Activated CD4-positive, alpha-beta memory T cell treated with anti-CD3 and anti-CD28 coated beads for 36 hours (primary cell): Measurements from ENCODE around the gene AKR7A3. TPM values are rescaled to one million over a fixed set of nuclear protein-coding genes. Genes with fewer than 3 reads are reported as not detected.
"Not testable (repeated sequence)": the region's sequence is repeated elsewhere in the genome, so short reads cannot be mapped to it uniquely, and the experiment has no call there.

Source experiments
- CTCF ChIA-PET: fragments of 350-600 bp; sonication (Branson Sonifier 250); formaldehyde crosslinking; loops from one replicate; lab custom pipeline; 2021; ENCODE audit warnings: antibody characterized with exemption, inconsistent platforms; lab: Charles Lee
- POLR2A ChIA-PET: fragments of 350-600 bp; sonication (Branson Sonifier 250); formaldehyde crosslinking; loops from one replicate; lab custom pipeline; 2021; ENCODE audit warnings: antibody characterized with exemption; lab: Charles Lee
- DNase-seq: peaks from one replicate; pipeline ENCODE4 v3.0.0-alpha.2; 2020
- H3K27ac Mint-ChIP-seq: one replicate; pipeline ENCODE4 v1.8.0; 2021; ENCODE audit warnings: mixed read lengths
- H3K27me3 Mint-ChIP-seq: one replicate; pipeline ENCODE4 v1.8.0; 2021; ENCODE audit warnings: mixed read lengths
- H3K36me3 Mint-ChIP-seq: one replicate; pipeline ENCODE4 v1.8.0; 2021; ENCODE audit warnings: mixed read lengths
- H3K4me1 Mint-ChIP-seq: one replicate; pipeline ENCODE4 v1.8.0; 2021; ENCODE audit warnings: low read depth, mixed read lengths
- H3K4me3 Mint-ChIP-seq: one replicate; pipeline ENCODE4 v1.8.0; 2021; ENCODE audit warnings: mild to moderate bottlenecking, mixed read lengths
- H3K9me3 Mint-ChIP-seq: one replicate; pipeline ENCODE4 v1.8.0; 2021; ENCODE audit warnings: mixed read lengths
- intact Hi-C: fragments of 100-400 bp; cut with micrococcal nuclease; formaldehyde crosslinking; loops from one replicate; pipeline ENCODE4 v1.15.1; 2023
- total RNA-seq, 2 experiments: library from RNA; stranded (reverse); gene quantifications; one replicate each; pipeline ENCODE4 v1.2.3, GENCODE V29; 2021

The AKR7A3 gene
- total RNA-seq, 2 experiments from 2014 or later: 0.80 to 0.88 TPM

DNA sequence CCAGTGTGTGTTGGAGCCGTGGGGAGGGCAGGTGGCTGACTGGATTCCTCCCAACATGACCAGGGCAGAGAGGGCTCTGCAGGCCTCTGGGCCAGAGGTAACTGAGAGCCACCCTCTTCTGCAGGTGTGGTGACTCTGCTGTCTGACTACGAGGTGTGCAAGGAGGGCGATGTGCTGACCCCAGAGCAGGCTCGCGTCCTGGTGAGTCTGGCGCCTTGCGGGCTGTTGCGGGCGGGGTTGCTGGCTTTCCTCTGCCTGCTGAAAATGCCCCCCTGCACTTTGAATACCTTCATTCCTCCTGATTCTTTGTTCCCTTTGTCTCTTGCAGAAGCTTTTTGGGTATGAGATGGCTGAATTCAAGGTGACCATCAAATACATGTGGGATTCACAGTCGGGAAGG, 30.2 kb downstream of the AKR7A3 start:
- Mint-ChIP-seq H3K36me3 (peaks cover 39% of the 10 kb centered on the region), H3K4me3 (no peak overlapping the region), H3K27me3 (no peaks in the 10 kb centered on the region), H3K27ac (peak overlapping the region; percentile 96), H3K4me1 (peaks cover 46% of the 10 kb centered on the region), H3K9me3 (no peaks in the 10 kb centered on the region)
- ChIA-PET CTCF (interaction anchor here (1.3 kb wide), 1 partner anchor 396 kb away, joined by 6 read pairs; no protein-coding TSS in a partner anchor), POLR2A (interaction anchor here (0.9 kb wide), 1 partner anchor 54 kb away, joined by 3 read pairs; the partner anchor contains the start of gene SLC66A1)
- intact Hi-C loops: loop anchor here (5.0 to 10.0 kb wide), 3 partner anchors 206 to 339 kb away; a partner anchor contains a TSS
- no peak for DNase-seq

DNA sequence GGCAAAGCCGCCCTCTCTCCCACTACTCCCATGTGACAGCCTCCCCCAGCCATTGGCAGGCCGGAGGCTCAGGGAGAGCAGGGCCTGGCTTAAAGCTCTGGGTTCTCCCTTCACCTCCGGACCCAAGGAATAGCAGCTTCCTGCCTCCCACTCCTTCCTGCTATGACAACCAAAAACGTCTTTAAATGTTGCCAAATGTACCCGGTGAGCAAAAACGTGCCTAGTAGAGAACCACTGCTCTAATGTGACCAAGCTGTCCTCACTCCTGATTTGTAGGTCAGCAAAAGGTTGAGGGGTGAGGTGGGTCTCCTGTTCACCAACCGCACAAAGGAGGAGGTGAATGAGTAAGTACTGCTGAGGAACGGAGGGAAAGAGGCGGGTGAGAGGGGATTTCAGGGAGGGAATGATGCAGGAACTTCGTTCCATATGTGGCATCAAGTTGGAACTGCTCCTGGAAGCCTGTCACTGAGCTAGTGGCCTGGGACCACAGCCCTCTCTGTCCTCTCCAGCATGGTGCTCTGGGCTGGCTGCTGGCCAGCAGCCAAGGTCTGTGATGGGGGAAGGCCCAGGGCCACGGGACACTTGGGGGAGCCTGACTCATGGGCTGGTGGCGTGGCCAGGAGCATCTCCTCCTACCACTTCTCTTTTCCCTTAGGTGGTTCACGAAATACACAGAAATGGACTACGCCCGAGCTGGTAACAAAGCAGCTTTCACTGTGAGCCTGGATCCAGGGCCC, 31.2 kb downstream of the AKR7A3 start:
- intact Hi-C loops: loop anchor here (1.0 to 10.0 kb wide), 8 partner anchors 49 to 389 kb away; partner anchors contain the start of genes AKR7A2 and SLC66A1
- H3K4me3 Mint-ChIP-seq: peak overlapping the region; percentile 40
- peaks cover 39% of the 10 kb centered on the region for H3K36me3 Mint-ChIP-seq
- DNase-seq: peak; percentile 80
- H3K4me1 Mint-ChIP-seq: peaks cover 51% of the 10 kb centered on the region
- ChIA-PET CTCF (interaction anchor here (1.3 to 2.8 kb wide), 2 partner anchors 16 to 397 kb away, joined by 6 to 11 read pairs; no protein-coding TSS in a partner anchor), POLR2A (interaction anchor here (0.9 to 1.5 kb wide), 5 partner anchors 31 to 330 kb away, joined by 3 to 6 read pairs (median 4); partner anchors contain the start of genes AKR7A3 and SLC66A1)
- H3K27me3 Mint-ChIP-seq: no peaks in the 10 kb centered on the region
- peak overlapping the region; percentile 96 for H3K27ac Mint-ChIP-seq
- no peaks in the 10 kb centered on the region for H3K9me3 Mint-ChIP-seq

DNA sequence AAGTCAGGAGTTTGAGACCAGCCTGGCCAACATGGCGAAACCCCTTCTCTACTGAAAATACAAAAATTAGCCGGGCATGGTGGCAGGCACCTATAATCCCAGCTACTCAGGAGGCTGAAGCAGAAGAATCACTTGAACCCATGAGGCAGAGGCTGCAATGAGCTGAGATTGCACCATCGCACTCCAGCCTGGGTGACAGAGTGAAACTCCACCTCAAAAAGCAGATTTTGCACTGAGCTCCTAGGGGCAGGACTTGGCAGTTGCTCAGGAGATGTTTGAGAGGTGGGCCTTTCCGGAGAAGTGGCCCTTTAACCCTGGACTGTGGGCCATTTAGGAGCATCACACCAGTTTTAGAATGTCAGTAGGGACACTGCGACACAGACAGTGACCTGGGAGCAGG, 32.3 kb downstream of the AKR7A3 start:
- intact Hi-C loops: loop anchor here (2.0 to 10.0 kb wide), 7 partner anchors 48 to 390 kb away; partner anchors contain the start of genes AKR7A2 and SLC66A1
- H3K27me3 Mint-ChIP-seq, H3K9me3 Mint-ChIP-seq: not testable (repeated sequence)
- ChIA-PET CTCF (interaction anchor here (0.8 to 2.8 kb wide), 3 partner anchors 15 to 398 kb away, joined by 3 to 11 read pairs (median 4); no protein-coding TSS in a partner anchor), POLR2A (interaction anchor here (0.9 to 1.5 kb wide), 2 partner anchors 50 to 80 kb away, joined by 3 to 6 read pairs; no protein-coding TSS in a partner anchor)
- peak; percentile 63 for DNase-seq
- H3K27ac Mint-ChIP-seq: peak overlapping the region; percentile 96
- peaks cover 51% of the 10 kb centered on the region for H3K4me1 Mint-ChIP-seq
- H3K4me3 Mint-ChIP-seq: peak overlapping the region; percentile 40
- H3K36me3 Mint-ChIP-seq: peaks cover 40% of the 10 kb centered on the region

DNA sequence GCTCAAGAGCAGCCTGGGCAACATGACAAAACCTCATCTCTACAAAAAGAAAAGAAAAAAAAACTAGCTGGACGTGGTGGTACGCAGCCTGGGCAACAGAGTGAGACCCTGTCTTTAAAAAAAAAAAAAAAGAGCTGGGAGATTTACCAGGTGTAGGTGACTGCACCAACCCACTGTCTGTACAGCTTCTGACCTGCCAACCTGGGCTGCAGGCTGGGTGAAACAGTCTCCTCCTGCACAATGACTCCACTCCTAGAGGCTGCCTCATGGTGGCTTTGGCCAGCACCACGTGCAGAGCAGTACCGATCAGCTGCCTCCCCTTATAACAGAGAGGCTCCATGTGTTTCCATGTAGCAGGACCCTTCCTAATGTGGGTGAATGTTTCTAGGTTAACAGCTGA, 33.3 kb downstream of the AKR7A3 start:
- H3K4me1 Mint-ChIP-seq: peaks cover 58% of the 10 kb centered on the region
- H3K27ac Mint-ChIP-seq: peak overlapping the region; percentile 96
- no peaks in the 10 kb centered on the region for H3K27me3 Mint-ChIP-seq
- ChIA-PET CTCF (interaction anchor here (0.8 to 2.8 kb wide), 2 partner anchors 14 to 89 kb away, joined by 3 to 11 read pairs; no protein-coding TSS in a partner anchor), POLR2A (interaction anchor here (0.7 to 0.8 kb wide), 2 partner anchors 215 to 342 kb away, joined by 3 read pairs; a partner anchor contains a TSS)
- H3K36me3 Mint-ChIP-seq: peaks cover 43% of the 10 kb centered on the region
- no peak overlapping the region for H3K4me3 Mint-ChIP-seq
- H3K9me3 Mint-ChIP-seq: no peaks in the 10 kb centered on the region
- no peak for DNase-seq
- intact Hi-C loops: loop anchor here (5.0 to 10.0 kb wide), 3 partner anchors 210 to 342 kb away; a partner anchor contains a TSS

DNA sequence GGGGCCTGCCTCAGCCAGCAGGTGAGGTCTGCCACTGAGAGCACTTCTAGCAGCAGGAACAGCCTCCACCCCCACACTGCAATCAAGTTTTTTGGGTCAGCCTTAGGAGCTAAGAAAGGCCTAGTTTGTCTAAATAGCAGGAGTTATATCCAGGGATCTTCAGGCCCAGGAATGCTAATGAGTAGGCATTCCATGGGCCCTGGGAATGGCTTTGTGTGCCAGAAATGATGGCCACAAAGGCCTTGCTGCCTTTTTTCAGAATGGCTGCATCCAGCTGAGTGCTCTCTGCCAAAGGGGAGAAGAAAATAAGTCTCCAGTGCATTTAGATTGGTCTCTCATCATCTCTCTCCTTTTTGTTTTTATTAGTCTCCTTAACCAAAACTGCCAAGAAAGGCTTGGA, 34.2 kb downstream of the AKR7A3 start:
- DNase-seq: no peak
- H3K36me3 Mint-ChIP-seq: peaks cover 36% of the 10 kb centered on the region
- H3K4me3 Mint-ChIP-seq: no peak overlapping the region
- H3K4me1 Mint-ChIP-seq: peaks cover 60% of the 10 kb centered on the region
- POLR2A ChIA-PET: interaction anchor here (0.6 to 0.8 kb wide), 2 partner anchors 14 to 343 kb away, joined by 3 read pairs; a partner anchor contains a TSS
- H3K27me3 Mint-ChIP-seq: no peaks in the 10 kb centered on the region
- CTCF ChIA-PET: interaction anchor here (0.8 kb wide), 1 partner anchor 90 kb away, joined by 3 read pairs; no protein-coding TSS in a partner anchor
- intact Hi-C loops: loop anchor here (5.0 to 10.0 kb wide), 3 partner anchors 83 to 330 kb away; no protein-coding TSS in a partner anchor
- peak overlapping the region; percentile 96 for H3K27ac Mint-ChIP-seq
- no peaks in the 10 kb centered on the region for H3K9me3 Mint-ChIP-seq

DNA sequence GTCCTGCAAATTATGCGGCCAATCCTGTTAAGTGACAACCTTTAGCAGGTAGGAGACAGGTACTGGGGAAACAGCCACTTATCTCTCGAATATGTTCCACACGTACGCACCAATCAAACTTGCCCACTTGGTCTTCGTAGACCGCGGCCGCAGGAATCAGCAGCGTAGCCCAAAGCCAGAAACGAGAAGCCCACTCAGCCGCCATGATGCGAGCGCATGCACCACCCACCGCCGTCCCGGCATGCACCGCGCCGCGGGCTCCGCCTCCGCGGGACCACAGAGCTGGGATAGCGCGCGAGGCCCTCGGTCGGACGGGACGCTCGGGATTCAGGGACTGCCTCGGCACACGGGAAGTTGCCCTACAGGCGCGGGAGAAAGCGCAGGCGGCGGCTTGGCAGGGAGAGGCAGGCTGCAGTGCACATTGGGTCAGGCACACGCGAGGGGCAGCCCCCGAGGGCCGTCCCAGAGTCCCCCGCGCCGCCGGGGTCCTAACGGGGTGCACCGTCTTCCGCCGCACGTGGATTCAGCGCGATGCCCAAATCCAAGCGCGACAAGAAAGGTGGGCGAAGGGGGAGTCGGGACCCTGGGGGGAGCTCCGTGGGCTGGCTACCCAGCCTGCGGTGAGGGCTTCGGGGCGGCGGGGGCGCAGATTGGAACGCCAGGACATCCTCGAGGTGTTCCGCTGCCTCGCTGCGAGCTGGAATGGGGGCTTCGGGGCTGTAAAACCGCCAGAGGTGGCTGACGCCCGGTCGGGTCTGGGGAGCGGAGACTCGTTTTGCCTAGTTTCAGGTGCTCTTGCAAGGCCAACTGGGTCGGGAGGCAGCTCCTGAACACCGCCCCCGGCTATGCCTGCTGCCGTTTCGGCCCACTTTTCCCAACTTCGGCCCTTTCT, 37.0 kb downstream of the AKR7A3 start, which contains the start of the genes EMC1 and MRTO4:
Gene EMC1 (minus strand): TSS at position 220 of the 892 bp plus-strand sequence. CDS start 15 bp downstream, at position 205.
Gene MRTO4 (plus strand): TSS at position 501 of the 892 bp plus-strand sequence. CDS start 31 bp downstream, at position 532.
- Mint-ChIP-seq H3K36me3 (peaks cover 12% of the 10 kb centered on the region), H3K27ac (peak within 1 kb of the TSS; percentile 95), H3K27me3 (no peaks in the 10 kb centered on the region), H3K4me3 (peak within 1 kb of the TSS; percentile 98), H3K4me1 (peaks cover 43% of the 10 kb centered on the region), H3K9me3 (no peaks in the 10 kb centered on the region)
- POLR2A ChIA-PET: interaction anchor here (0.8 to 2.3 kb wide), 6 partner anchors 11 to 349 kb away, joined by 3 to 19 read pairs (median 3); partner anchors contain the start of gene UBR4
- DNase-seq: peak; percentile 92
- intact Hi-C loops: loop anchor here (1.0 to 10.0 kb wide), 4 partner anchors 41 to 327 kb away; partner anchors contain the start of gene UBR4
- CTCF ChIA-PET: interaction anchor here (0.9 to 1.7 kb wide), 5 partner anchors 11 to 410 kb away, joined by 3 to 5 read pairs (median 4); no protein-coding TSS in a partner anchor

DNA sequence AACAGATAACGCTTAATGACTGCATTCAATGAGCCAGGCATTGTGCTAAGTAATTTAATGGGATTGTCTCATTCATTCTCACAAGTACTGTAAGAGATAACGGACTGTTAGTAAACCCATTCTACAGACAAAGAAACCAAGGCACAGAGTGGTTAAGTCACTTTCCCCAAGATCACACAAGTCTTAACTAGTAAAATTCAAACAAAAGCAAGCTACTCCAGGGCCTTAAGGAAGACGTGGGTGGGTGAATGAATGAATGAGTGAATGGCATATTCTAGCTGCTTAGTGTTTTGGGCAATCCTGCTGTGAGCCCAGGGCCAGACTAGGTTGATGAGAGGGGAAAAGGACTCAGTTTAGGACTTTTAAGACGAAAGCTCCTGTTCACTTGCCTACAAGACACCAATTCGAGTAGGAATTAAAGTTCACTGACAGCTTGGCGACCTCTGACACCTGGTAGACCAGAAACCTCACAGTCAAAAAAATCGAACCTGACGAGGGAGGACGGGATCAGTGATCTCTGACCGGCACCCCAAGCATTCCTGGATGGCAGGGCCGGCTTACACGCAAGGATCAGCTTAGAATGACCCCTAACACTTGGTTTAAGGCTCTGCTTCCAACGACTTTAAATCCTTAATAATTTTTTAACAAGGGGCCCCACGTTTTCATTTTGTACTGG, 37.8 kb downstream of the AKR7A3 start:
- intact Hi-C loops: loop anchor here (1.0 to 10.0 kb wide), 4 partner anchors 40 to 326 kb away; partner anchors contain the start of gene UBR4
- Mint-ChIP-seq H3K4me1 (peaks cover 36% of the 10 kb centered on the region), H3K9me3 (no peaks in the 10 kb centered on the region), H3K36me3 (peaks cover 9% of the 10 kb centered on the region), H3K4me3 (peak overlapping the region; percentile 98), H3K27me3 (no peaks in the 10 kb centered on the region), H3K27ac (peak overlapping the region; percentile 95)
- POLR2A ChIA-PET: interaction anchor here (1.1 to 2.3 kb wide), 4 partner anchors 10 to 348 kb away, joined by 3 to 19 read pairs (median 6); partner anchors contain the start of gene UBR4
- DNase-seq: peak; percentile 20
- CTCF ChIA-PET: interaction anchor here (0.9 to 1.7 kb wide), 5 partner anchors 10 to 411 kb away, joined by 3 to 5 read pairs (median 4); no protein-coding TSS in a partner anchor

DNA sequence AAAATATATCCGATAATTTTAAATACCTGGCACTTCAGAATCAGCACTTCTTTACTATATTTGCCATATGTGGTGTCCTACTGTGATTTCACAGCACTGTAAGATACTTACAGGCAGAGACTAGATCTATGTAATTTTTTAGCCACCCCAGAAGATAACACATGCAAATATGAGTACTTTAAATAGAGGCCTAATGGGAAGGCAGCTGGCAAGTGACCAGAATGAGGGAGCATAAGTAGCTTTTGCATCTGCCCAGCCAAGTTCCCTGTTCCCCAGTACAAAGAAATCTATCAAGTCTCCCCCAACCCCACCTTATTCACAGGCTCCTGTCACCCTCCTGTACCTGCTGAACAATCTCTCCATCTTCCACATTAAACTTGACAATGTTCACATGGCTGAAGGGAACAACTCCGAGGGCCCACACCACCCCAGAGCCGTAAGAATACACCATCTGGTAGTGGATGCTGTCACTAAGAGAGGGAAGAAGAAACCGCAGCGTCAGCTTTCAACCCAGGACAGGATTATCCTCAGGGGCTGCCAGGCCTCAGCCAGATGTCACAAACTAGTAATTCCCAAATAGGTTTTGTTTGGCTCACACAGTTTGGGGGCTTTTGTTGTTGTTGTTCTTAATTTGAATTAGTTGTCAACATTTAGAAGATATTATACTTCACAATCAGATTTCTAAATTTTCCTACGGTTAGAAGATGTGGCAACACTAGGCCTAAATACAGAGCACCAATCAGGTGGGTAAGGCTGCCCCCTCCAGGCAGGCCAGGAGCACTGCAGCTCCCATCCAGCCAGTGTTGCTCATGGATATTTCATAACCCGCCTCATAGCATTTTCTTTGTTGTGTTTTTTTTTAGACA, 47.7 kb downstream of the AKR7A3 start:
- POLR2A ChIA-PET: interaction anchor here (0.6 to 0.8 kb wide), 2 partner anchors 10 to 66 kb away, joined by 3 read pairs; partner anchors contain the start of genes EMC1 and MRTO4
- H3K27me3 Mint-ChIP-seq: no peaks in the 10 kb centered on the region
- DNase-seq: peak; percentile 81
- H3K4me1 Mint-ChIP-seq: no peaks in the 10 kb centered on the region
- intact Hi-C loops: loop anchor here (5.0 to 10.0 kb wide), 2 partner anchors 64 to 336 kb away; partner anchors contain the start of gene ALDH4A1
- no peak overlapping the region for H3K4me3 Mint-ChIP-seq
- H3K36me3 Mint-ChIP-seq: peaks cover 53% of the 10 kb centered on the region
- H3K27ac Mint-ChIP-seq: no peak overlapping the region
- CTCF ChIA-PET: interaction anchor here (0.5 to 4.2 kb wide), 21 partner anchors 8 to 394 kb away, joined by 3 to 41 read pairs (median 4); partner anchors contain the start of genes EMC1, MRTO4 and UBR4
- no peaks in the 10 kb centered on the region for H3K9me3 Mint-ChIP-seq

DNA sequence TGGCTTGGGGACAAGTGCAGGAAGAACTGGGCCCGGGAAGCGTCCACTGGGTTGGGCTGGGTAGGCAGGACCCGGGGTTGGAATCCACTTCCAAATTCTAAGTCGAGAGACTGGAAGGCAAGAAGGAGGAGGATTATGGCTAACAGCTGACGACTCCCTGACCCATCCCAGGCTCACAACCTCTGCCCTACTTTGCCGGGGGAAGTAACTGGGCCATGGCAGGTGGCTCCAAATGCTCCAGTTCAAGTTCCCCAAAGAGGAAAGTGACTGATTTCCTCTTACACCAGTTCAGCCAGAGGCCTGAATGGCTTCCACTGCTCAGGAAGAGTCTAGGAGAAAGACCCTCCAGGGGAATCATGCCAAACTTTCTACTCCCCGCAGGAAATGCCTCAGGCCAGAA, 48.7 kb downstream of the AKR7A3 start:
- CTCF ChIA-PET: interaction anchor here (1.0 to 4.2 kb wide), 8 partner anchors 9 to 91 kb away, joined by 3 to 41 read pairs (median 4); partner anchors contain the start of genes EMC1 and MRTO4
- no peak overlapping the region for H3K4me3 Mint-ChIP-seq
- no peaks in the 10 kb centered on the region for H3K4me1 Mint-ChIP-seq
- DNase-seq: no peak
- H3K27ac Mint-ChIP-seq: no peak overlapping the region
- POLR2A ChIA-PET: interaction anchor here (0.5 kb wide), 1 partner anchor 15 kb away, joined by 3 read pairs; no protein-coding TSS in a partner anchor
- no peaks in the 10 kb centered on the region for H3K9me3 Mint-ChIP-seq
- no peaks in the 10 kb centered on the region for H3K27me3 Mint-ChIP-seq
- peaks cover 54% of the 10 kb centered on the region for H3K36me3 Mint-ChIP-seq
- intact Hi-C loops: loop anchor here (5.0 to 10.0 kb wide), 2 partner anchors 63 to 335 kb away; partner anchors contain the start of gene ALDH4A1
